OCI-LY7 (cell line): Measurements from ENCODE around the gene SLC35B4.

ENCODE experiments used
- EZH2phosphoT487 ChIP-seq: fragments of 200-600 bp; sonication (generic); IDR thresholded peaks from 2 replicates; pipeline ENCODE4 v1.6.1; 2018; ENCODE audit warnings: low read depth, borderline replicate concordance, mild to moderate bottlenecking, mixed run types, antibody characterized with exemption, low read length, moderate library complexity, mixed read lengths
- TF ChIP-seq, protein P1 (sequence below): fragments of 200-600 bp; sonication (generic); conservative IDR thresholded peaks from 2 replicates; pipeline ENCODE4 v1.5.1; 2014; ENCODE audit warnings: mild to moderate bottlenecking, antibody characterized with exemption, low read length, moderate library complexity, mixed read lengths

DNA sequence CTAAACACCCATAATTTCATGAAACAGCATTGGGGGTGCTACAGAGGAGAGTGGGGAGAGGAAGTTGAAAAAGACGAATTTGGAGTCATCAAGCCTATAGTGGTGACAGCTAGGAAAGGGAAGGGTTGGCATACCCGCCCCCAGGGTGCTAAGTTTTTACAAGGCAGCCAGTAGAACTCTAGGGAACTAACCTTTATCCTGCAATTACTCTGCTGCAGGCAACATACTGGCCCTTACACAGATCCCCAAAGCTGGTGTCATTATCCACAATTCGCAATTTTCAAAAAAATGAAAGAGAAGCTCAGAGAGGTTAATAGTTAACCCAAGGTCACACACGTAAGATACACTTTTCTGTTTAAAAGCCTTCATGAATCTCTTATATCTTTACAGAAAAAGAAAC is 14.2 kb upstream of the SLC35B4 start:
- TF ChIP-seq, protein P1, sequence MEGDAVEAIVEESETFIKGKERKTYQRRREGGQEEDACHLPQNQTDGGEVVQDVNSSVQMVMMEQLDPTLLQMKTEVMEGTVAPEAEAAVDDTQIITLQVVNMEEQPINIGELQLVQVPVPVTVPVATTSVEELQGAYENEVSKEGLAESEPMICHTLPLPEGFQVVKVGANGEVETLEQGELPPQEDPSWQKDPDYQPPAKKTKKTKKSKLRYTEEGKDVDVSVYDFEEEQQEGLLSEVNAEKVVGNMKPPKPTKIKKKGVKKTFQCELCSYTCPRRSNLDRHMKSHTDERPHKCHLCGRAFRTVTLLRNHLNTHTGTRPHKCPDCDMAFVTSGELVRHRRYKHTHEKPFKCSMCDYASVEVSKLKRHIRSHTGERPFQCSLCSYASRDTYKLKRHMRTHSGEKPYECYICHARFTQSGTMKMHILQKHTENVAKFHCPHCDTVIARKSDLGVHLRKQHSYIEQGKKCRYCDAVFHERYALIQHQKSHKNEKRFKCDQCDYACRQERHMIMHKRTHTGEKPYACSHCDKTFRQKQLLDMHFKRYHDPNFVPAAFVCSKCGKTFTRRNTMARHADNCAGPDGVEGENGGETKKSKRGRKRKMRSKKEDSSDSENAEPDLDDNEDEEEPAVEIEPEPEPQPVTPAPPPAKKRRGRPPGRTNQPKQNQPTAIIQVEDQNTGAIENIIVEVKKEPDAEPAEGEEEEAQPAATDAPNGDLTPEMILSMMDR = no peak
- TF ChIP-seq EZH2phosphoT487 = no peak
